LNCaP clone FGC (cell line): ENCODE results near the gene DCP1A.
"Not testable (repeated sequence)": the region's sequence is repeated elsewhere in the genome, so short reads cannot be mapped to it uniquely, and the experiment has no call there.

Source experiments
- DNase-seq: peaks from one replicate; pipeline ENCODE4 v3.0.0-alpha.2; 2011; ENCODE audit warnings: low read depth
- H3K4me3 ChIP-seq: 2 replicates; pipeline ENCODE4 v1.5.1; 2011; ENCODE audit warnings: mild to moderate bottlenecking, low read depth, low read length, control low read depth
- CTCF ChIP-seq: IDR thresholded peaks from 2 replicates; pipeline ENCODE4 v1.5.1; 2012; ENCODE audit warnings: mild to moderate bottlenecking; ENCODE audit not compliant: control insufficient read depth, insufficient read depth; ENCODE audit errors: extremely low read depth

Gene DCP1A

GRCh38 chr3:53329897-53330296 lies 17.4 kb downstream of the DCP1A start:
- no peak for TF ChIP-seq CTCF
- DNase-seq = no peak
- H3K4me3 ChIP-seq = no peak overlapping the region

GRCh38 chr3:53328746-53329145 lies 18.6 kb downstream of the DCP1A start:
- H3K4me3 ChIP-seq = no peak overlapping the region
- no peak for DNase-seq
- no peak for TF ChIP-seq CTCF

- not testable (repeated sequence) for H3K4me3 ChIP-seq, DNase-seq
Measured at GRCh38 chr3:53327986-53328385, 19.4 kb downstream of the DCP1A start.

DNA sequence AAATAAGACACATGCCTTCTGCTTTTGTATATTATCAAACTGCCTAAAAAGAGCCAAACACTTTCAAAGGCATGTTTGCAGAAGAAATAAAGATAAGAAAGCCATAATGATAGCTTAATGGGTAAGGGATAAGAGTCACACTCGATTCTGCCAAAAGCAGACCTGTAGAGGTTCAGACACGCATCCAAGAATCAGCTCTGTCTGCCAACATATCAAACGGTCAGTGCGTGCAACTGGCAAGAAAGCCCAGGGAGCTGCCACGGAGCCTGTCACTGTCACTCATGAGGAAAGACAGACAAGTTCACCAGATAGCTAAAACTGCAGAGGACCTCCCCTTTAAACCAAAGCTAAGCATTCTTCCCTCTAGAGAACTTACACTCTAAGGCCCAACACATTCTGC lies 23.2 kb downstream of the DCP1A start:
- no peak overlapping the region for H3K4me3 ChIP-seq
- DNase-seq = no peak
- TF ChIP-seq CTCF = no peak

DNA sequence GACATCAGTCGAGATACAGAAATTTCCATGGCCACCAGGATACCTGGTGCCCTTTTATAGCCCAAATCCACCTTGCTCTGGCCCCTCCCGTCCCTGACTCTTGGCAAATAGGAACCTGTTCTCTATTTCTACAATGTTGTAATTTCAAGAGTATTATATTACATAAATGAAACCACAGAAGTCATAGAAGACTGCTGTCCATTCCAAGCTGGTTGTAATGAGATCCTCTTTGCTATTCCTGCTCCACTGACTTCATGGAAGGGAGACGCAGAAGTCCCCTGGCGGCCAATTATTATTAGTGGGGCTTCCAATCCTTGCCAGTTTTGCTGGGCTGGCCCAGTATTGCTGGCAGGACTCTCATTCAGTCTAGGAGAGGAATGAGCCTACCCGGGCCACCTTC lies 26.6 kb downstream of the DCP1A start:
- DNase-seq = no peak
- H3K4me3 ChIP-seq = no peak overlapping the region
- no peak for TF ChIP-seq CTCF

GRCh38 chr3:53318522-53318921 lies 28.8 kb downstream of the DCP1A start:
- no peak for TF ChIP-seq CTCF
- H3K4me3 ChIP-seq = no peak overlapping the region
- no peak for DNase-seq

DNA sequence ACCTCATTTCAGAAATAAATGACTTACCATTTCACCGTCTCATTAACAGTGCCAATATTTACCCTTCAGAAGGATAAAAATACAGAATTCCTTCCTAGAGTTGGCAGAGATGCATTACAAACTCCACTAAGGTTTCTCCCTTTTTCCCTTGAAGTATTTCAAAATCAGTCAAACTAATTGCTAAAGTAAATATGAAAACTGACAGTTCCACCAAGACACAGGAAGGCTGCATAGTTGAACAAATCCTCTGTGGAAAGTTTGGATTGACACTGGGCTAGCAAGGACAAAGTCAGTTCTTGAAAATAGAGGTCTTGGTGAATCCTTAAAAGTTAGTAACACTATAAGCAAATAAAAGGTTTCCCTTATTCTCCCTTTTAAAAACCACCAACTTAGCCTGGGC lies 34.5 kb downstream of the DCP1A start:
- TF ChIP-seq CTCF = no peak
- no peak for DNase-seq
- no peak overlapping the region for H3K4me3 ChIP-seq

DNA sequence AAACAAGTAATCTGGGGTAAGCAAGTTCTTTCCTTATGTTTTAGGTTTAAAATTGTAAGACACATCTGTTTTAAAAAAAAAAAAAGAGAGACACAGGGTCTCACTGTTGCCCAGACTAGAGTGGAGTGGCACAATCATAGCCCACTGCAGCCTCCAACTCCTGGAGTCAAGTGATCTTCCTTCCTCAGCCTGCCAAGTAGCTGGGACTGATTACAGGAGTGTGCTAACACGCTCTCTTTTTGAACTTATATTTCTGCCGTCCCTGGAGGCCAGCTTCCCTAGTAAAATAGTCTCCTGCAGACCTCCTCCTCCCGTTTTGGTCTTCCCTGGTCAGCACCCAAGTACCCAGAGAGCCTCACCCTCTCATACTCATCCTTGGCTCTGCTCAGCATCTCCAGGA lies 35.5 kb downstream of the DCP1A start:
- no peak overlapping the region for H3K4me3 ChIP-seq
- DNase-seq = no peak
- no peak for TF ChIP-seq CTCF
